DMS 273 (cell line): ENCODE measurements around the gene CERS4.
"Not testable (repeated sequence)": the region's sequence is repeated elsewhere in the genome, so short reads cannot be mapped to it uniquely, and the experiment has no call there.

Source experiments
- DNase-seq: peaks from one replicate; lab custom pipeline; 2025; ENCODE audit not compliant: unreplicated experiment; lab: John Stamatoyannopoulos, UW

The CERS4 gene

GRCh38 chr19:8208922-8209461, at the start of gene CERS4:
Gene CERS4, plus strand, starts transcription at chr19:8209370. Its CDS starts 41,707 bp downstream, at chr19:8251077.
- DNase-seq = peak; percentile 87

- DNase-seq = peak; percentile 68
Observed at GRCh38 chr19:8161135-8161646, 48.0 kb upstream of the CERS4 start.

GRCh38 chr19:8163759-8164158, 45.4 kb upstream of the CERS4 start:
- no peak for DNase-seq

- peak; percentile 39 for DNase-seq
Observed at GRCh38 chr19:8167985-8168384, 41.2 kb upstream of the CERS4 start.

GRCh38 chr19:8168537-8168936, 40.6 kb upstream of the CERS4 start:
- DNase-seq = no peak

GRCh38 chr19:8174706-8175105, 34.5 kb upstream of the CERS4 start:
- DNase-seq = no peak

GRCh38 chr19:8180018-8180417, 29.2 kb upstream of the CERS4 start:
- no peak for DNase-seq

GRCh38 chr19:8184274-8184673, 24.9 kb upstream of the CERS4 start:
- no peak for DNase-seq

GRCh38 chr19:8185343-8186068, 23.7 kb upstream of the CERS4 start:
- no peak for DNase-seq

- no peak for DNase-seq
Observed at GRCh38 chr19:8192221-8192820, 16.8 kb upstream of the CERS4 start.

- DNase-seq = no peak
Observed at GRCh38 chr19:8194528-8195267, 14.5 kb upstream of the CERS4 start.

- no peak for DNase-seq
Observed at GRCh38 chr19:8196271-8196927, 12.8 kb upstream of the CERS4 start.

GRCh38 chr19:8203288-8204120, 5.7 kb upstream of the CERS4 start:
- DNase-seq = not testable (repeated sequence)

GRCh38 chr19:8204961-8205360, 4.2 kb upstream of the CERS4 start:
- no peak for DNase-seq

- DNase-seq = no peak
Observed at GRCh38 chr19:8206147-8207087, 2.8 kb upstream of the CERS4 start.

GRCh38 chr19:8207326-8207725, 1.8 kb upstream of the CERS4 start:
- DNase-seq = not testable (repeated sequence)

GRCh38 chr19:8208119-8208921, 850 bp upstream of the CERS4 start:
- DNase-seq = no peak
